Skin of body (tissue), 2 donors: ENCODE measurements around the gene INS. TPM values are rescaled to one million over a fixed set of nuclear protein-coding genes. Genes with fewer than 3 reads are reported as not detected.

ENCODE experiments used
- DNase-seq: peaks from one replicate; lab custom pipeline; 2025; lab: John Stamatoyannopoulos, UW
- total RNA-seq: library from RNA; depleted of rRNA; stranded (reverse); fragments of >200 nt; gene quantifications from one replicate; pipeline ENCODE4 v1.2.3, GENCODE V29; 2014

The INS gene
- total RNA-seq, 1 donor from 2014 or later, result not detected

- no peak for DNase-seq
Observed at GRCh38 chr11:2146051-2146450, 15.0 kb downstream of the INS start.

GRCh38 chr11:2144544-2145248 lies 16.3 kb downstream of the INS start:
- DNase-seq, result no peak

GRCh38 chr11:2143799-2144543 lies 17.0 kb downstream of the INS start:
- no peak for DNase-seq

- no peak for DNase-seq
Observed at GRCh38 chr11:2143477-2143798, 17.6 kb downstream of the INS start.

GRCh38 chr11:2142762-2143202 lies 18.2 kb downstream of the INS start:
- DNase-seq, result no peak

GRCh38 chr11:2142300-2142759 lies 18.7 kb downstream of the INS start:
- no peak for DNase-seq

GRCh38 chr11:2140411-2141400 lies 20.3 kb downstream of the INS start:
- no peak for DNase-seq

- no peak for DNase-seq
Observed at GRCh38 chr11:2139621-2140337, 21.2 kb downstream of the INS start.

GRCh38 chr11:2139123-2139521 lies 21.9 kb downstream of the INS start, which contains the start of gene IGF2:
Gene IGF2 (minus strand): TSS chr11:2139389. CDS start chr11:2135523, 3,866 bp downstream.
- peak; percentile 46 for DNase-seq

GRCh38 chr11:2138431-2139122 lies 22.4 kb downstream of the INS start:
- DNase-seq, result no peak

- DNase-seq, result no peak
Observed at GRCh38 chr11:2138068-2138430, 23.0 kb downstream of the INS start.

- DNase-seq, result peak; percentile 57
Observed at GRCh38 chr11:2137202-2138067, 23.6 kb downstream of the INS start.

- DNase-seq, result no peak
Observed at GRCh38 chr11:2136952-2137201, 24.1 kb downstream of the INS start.

- no peak for DNase-seq
Observed at GRCh38 chr11:2136209-2136951, 24.6 kb downstream of the INS start.

GRCh38 chr11:2135648-2136201 lies 25.3 kb downstream of the INS start:
- DNase-seq, result peak; percentile 35

- DNase-seq, result no peak
Observed at GRCh38 chr11:2135018-2135569, 25.9 kb downstream of the INS start.

GRCh38 chr11:2134022-2135010 lies 26.7 kb downstream of the INS start:
- DNase-seq, result no peak
